Mesenchymal stem cell (in vitro differentiated cells and primary cell): ENCODE measurements around the gene GIGYF1.
A peak's percentile ranks its signal among the peaks of the same experiment; 100 is the strongest.

Experiments
- DNase-seq: peaks from one replicate; pipeline ENCODE4 v3.0.0-alpha.2; 2013
- H2AFZ ChIP-seq: one replicate; pipeline ENCODE4 v1.6.1; 2013; ENCODE audit warnings: low read depth, mild to moderate bottlenecking, control low read depth, inconsistent platforms, low read length, moderate library complexity
- H2AK5ac ChIP-seq: 2 replicates; pipeline ENCODE4 v1.6.1; 2013; ENCODE audit warnings: low read length, moderate library complexity, mild to moderate bottlenecking, inconsistent platforms; ENCODE audit not compliant: severe bottlenecking
- H2BK120ac ChIP-seq: one replicate; pipeline ENCODE4 v1.6.1; 2013; ENCODE audit warnings: low read depth, mild to moderate bottlenecking, inconsistent platforms, low read length, moderate library complexity
- H2BK12ac ChIP-seq, 2 experiments: one replicate each; pipeline ENCODE4 v1.6.1; 2013; ENCODE audit warnings: inconsistent platforms in 2 of 2, low read length in 2 of 2, mild to moderate bottlenecking in 2 of 2, moderate library complexity in 2 of 2, control low read depth in 1 of 2
- H2BK15ac ChIP-seq: one replicate; pipeline ENCODE4 v1.6.1; 2013; ENCODE audit warnings: mild to moderate bottlenecking, low read depth, inconsistent platforms; ENCODE audit not compliant: poor library complexity, severe bottlenecking
- H2BK5ac ChIP-seq: 2 replicates; pipeline ENCODE4 v1.6.1; 2013; ENCODE audit warnings: low read depth, mild to moderate bottlenecking, low read length, control low read depth, inconsistent platforms; ENCODE audit not compliant: poor library complexity, severe bottlenecking
- H3K14ac ChIP-seq, 2 experiments: one replicate each; pipeline ENCODE4 v1.6.1; 2013; ENCODE audit warnings: inconsistent platforms in 2 of 2, low read length in 2 of 2, control low read depth in 1 of 2, mild to moderate bottlenecking in 1 of 2, moderate library complexity in 1 of 2
- H3K18ac ChIP-seq, 2 experiments: one replicate each; pipeline ENCODE4 v1.6.1; 2013; ENCODE audit warnings: inconsistent platforms in 2 of 2, low read length in 2 of 2, control low read depth in 1 of 2, low read depth in 1 of 2, mild to moderate bottlenecking in 1 of 2
- H3K23ac ChIP-seq, 2 experiments: one replicate each; pipeline ENCODE4 v1.6.1; 2013; ENCODE audit warnings: inconsistent platforms in 2 of 2, low read length in 2 of 2, mild to moderate bottlenecking in 2 of 2, moderate library complexity in 2 of 2, control low read depth in 1 of 2
- H3K27ac ChIP-seq: 2 replicates; pipeline ENCODE4 v1.5.1; 2013; ENCODE audit warnings: mild to moderate bottlenecking, moderate library complexity, low read length, control low read depth, inconsistent platforms; ENCODE audit not compliant: poor library complexity, severe bottlenecking
- H3K27me3 ChIP-seq, 2 experiments: 2 replicates each; pipeline versions ENCODE4 v1.6.1 to v1.7.0; 2013; ENCODE audit warnings: low read length in 2 of 2, mild to moderate bottlenecking in 2 of 2, moderate library complexity in 2 of 2, control low read depth in 1 of 2, inconsistent platforms in 1 of 2; ENCODE audit not compliant: control insufficient read depth in 1 of 2, insufficient read depth in 1 of 2
- H3K36me3 ChIP-seq, 2 experiments: 2 replicates each; pipeline versions ENCODE4 v1.6.1 to v1.7.0; 2013; ENCODE audit warnings: low read length in 2 of 2, control low read depth in 1 of 2, inconsistent platforms in 1 of 2, low read depth in 1 of 2, mild to moderate bottlenecking in 1 of 2; ENCODE audit not compliant: insufficient read depth in 2 of 2, control insufficient read depth in 1 of 2
- H3K4ac ChIP-seq, 2 experiments: one replicate each; pipeline ENCODE4 v1.6.1; 2013; ENCODE audit warnings: inconsistent platforms in 2 of 2, low read length in 2 of 2, mild to moderate bottlenecking in 2 of 2, moderate library complexity in 2 of 2, control low read depth in 1 of 2, low read depth in 1 of 2
- H3K4me1 ChIP-seq: 2 replicates; pipeline ENCODE4 v1.6.1; 2013; ENCODE audit warnings: low read depth, low read length, control low read depth; ENCODE audit not compliant: control insufficient read depth, insufficient read depth
- H3K4me2 ChIP-seq: 2 replicates; pipeline ENCODE4 v1.6.1; 2013; ENCODE audit warnings: low read length, mild to moderate bottlenecking, inconsistent platforms; ENCODE audit not compliant: poor library complexity, severe bottlenecking
- H3K4me3 ChIP-seq, 2 experiments: 2 replicates each; pipeline versions ENCODE4 v1.5.1 to v1.7.0; 2013; ENCODE audit warnings: low read length in 2 of 2, mild to moderate bottlenecking in 2 of 2, control low read depth in 1 of 2, low read depth in 1 of 2; ENCODE audit not compliant: insufficient read depth in 1 of 2
- H3K79me1 ChIP-seq: replicated peaks from 2 replicates; pipeline ENCODE4 v1.6.1; 2013; ENCODE audit warnings: mild to moderate bottlenecking, control low read depth, low read length, inconsistent platforms; ENCODE audit not compliant: poor library complexity, severe bottlenecking
- H3K9ac ChIP-seq: 2 replicates; pipeline ENCODE4 v1.7.0; 2013; ENCODE audit warnings: mild to moderate bottlenecking, low read length, moderate library complexity
- H3K9me3 ChIP-seq: 2 replicates; pipeline ENCODE4 v1.7.0; 2013; ENCODE audit warnings: mild to moderate bottlenecking, low read length; ENCODE audit not compliant: control insufficient read depth
- H4K8ac ChIP-seq: one replicate; pipeline ENCODE4 v1.6.1; 2013; ENCODE audit warnings: inconsistent platforms, mild to moderate bottlenecking, low read length, moderate library complexity
- H4K91ac ChIP-seq: one replicate; pipeline ENCODE4 v1.6.1; 2013; ENCODE audit warnings: mild to moderate bottlenecking, low read length, inconsistent platforms
- WGBS: methylation state at CpG from one replicate; pipeline ENCODE4 v1.1.7; 2013; ENCODE audit warnings: mixed read lengths; 5-methylcytosine and 5-hydroxymethylcytosine counted together

Gene GIGYF1

GRCh38 chr7:100679129-100679926 lies 14.7 kb downstream of the GIGYF1 start:
- no peak overlapping the region for H2BK5ac ChIP-seq
- no peak overlapping the region for H2BK12ac ChIP-seq
- no peaks in the 10 kb centered on the region for H3K9me3 ChIP-seq
- no peak overlapping the region for H2BK15ac ChIP-seq
- no peak overlapping the region for H3K4me3 ChIP-seq
- no peak overlapping the region for H3K4ac ChIP-seq
- WGBS, result 88% methylated on average over 10 of the region's 13 CpGs
- peaks cover 27% of the 10 kb centered on the region for H3K4me1 ChIP-seq
- H3K23ac ChIP-seq, result no peak overlapping the region
- no peak for DNase-seq
- no peak overlapping the region for H3K14ac ChIP-seq
- no peaks in the 10 kb centered on the region for H3K27me3 ChIP-seq
- no peak overlapping the region for H3K4me2 ChIP-seq
- no peak overlapping the region for H2AFZ ChIP-seq
- peak overlapping the region; percentile 4 for H4K8ac ChIP-seq
- H3K9ac ChIP-seq, result no peak overlapping the region
- H3K79me1 ChIP-seq, result peaks cover 23% of the 10 kb centered on the region
- H3K27ac ChIP-seq, result no peak overlapping the region
- no peak overlapping the region for H4K91ac ChIP-seq
- no peak overlapping the region for H2AK5ac ChIP-seq
- no peak overlapping the region for H2BK120ac ChIP-seq
- H3K18ac ChIP-seq, result no peak overlapping the region
- peaks cover 73 to 79% of the 10 kb centered on the region in 2 experiments for H3K36me3 ChIP-seq

- no peak overlapping the region for H3K4ac ChIP-seq
- H3K27ac ChIP-seq, result no peak overlapping the region
- peak overlapping the region in 1 of 2 experiments; percentile 55 for H3K14ac ChIP-seq
- H3K27me3 ChIP-seq, result no peaks in the 10 kb centered on the region
- H2BK120ac ChIP-seq, result no peak overlapping the region
- H3K9me3 ChIP-seq, result no peaks in the 10 kb centered on the region
- no peak overlapping the region for H3K4me2 ChIP-seq
- peaks cover 27% of the 10 kb centered on the region for H3K4me1 ChIP-seq
- no peak overlapping the region for H2AK5ac ChIP-seq
- no peak overlapping the region for H2AFZ ChIP-seq
- H4K8ac ChIP-seq, result no peak overlapping the region
- 94% methylated on average over 35 of the region's 35 CpGs for WGBS
- no peak overlapping the region for H3K4me3 ChIP-seq
- DNase-seq, result no peak
- peaks cover 23% of the 10 kb centered on the region for H3K79me1 ChIP-seq
- peaks cover 65 to 70% of the 10 kb centered on the region in 2 experiments for H3K36me3 ChIP-seq
- H2BK12ac ChIP-seq, result no peak overlapping the region
- peak overlapping the region in 1 of 2 experiments; percentile 86 for H3K23ac ChIP-seq
- no peak overlapping the region for H2BK5ac ChIP-seq
- H4K91ac ChIP-seq, result no peak overlapping the region
- no peak overlapping the region for H2BK15ac ChIP-seq
- H3K18ac ChIP-seq, result no peak overlapping the region
- H3K9ac ChIP-seq, result no peak overlapping the region
These were observed 15.6 kb downstream of the GIGYF1 start for GRCh38 chr7:100678291-100678984.

DNA sequence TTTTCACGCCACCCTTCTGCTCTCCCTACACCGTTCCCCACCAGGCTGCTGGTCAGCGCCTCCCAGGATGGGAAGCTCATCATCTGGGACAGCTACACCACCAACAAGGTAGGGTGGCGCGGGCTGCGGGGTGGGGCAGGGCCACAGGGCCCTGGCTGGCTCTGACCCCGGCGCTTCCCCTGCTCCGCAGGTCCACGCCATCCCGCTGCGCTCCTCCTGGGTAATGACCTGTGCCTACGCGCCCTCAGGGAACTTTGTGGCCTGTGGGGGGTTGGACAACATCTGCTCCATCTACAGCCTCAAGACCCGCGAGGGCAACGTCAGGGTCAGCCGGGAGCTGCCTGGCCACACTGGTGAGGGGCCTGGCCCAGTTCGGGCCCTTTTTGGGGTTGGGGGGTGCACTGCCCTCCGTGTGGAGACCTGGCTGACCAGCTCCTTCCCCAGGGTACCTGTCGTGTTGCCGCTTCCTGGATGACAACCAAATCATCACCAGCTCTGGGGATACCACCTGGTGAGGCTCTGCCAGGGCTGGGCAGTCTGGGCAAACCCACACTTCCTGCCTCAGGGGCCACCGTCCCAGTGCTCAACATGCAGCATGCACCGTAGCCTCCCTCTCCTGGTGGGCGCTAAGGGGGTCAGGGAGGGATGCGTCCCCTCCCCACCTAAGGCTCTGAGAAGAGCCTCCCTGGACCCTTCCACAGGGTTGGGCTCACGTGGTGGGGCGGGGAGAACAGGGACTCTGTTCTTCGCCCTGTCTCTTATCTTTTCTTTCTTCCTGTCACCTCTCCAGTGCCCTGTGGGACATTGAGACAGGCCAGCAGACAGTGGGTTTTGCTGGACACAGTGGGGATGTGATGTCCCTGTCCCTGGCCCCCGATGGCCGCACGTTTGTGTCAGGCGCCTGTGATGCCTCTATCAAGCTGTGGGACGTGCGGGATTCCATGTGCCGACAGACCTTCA lies 16.5 kb downstream of the GIGYF1 start:
- H3K18ac ChIP-seq, result no peak overlapping the region

More for the DNA sequence above, 16.5 kb downstream of the GIGYF1 start:
- Histone ChIP-seq H3K9me3 (no peaks in the 10 kb centered on the region), H2BK5ac (no peak overlapping the region), H2AK5ac (no peak overlapping the region), H3K4me1 (peaks cover 25% of the 10 kb centered on the region), H3K23ac (peak overlapping the region in 1 of 2 experiments; percentile 46), H4K8ac (no peak overlapping the region), H2AFZ (no peak overlapping the region), H3K27me3 (no peaks in the 10 kb centered on the region), H3K4me3 (no peak overlapping the region), H3K9ac (no peak overlapping the region), H2BK120ac (no peak overlapping the region), H2BK15ac (no peak overlapping the region), H3K79me1 (peaks cover 23% of the 10 kb centered on the region), H3K14ac (no peak overlapping the region), H3K36me3 (peaks cover 56 to 62% of the 10 kb centered on the region in 2 experiments), H4K91ac (no peak overlapping the region), H3K27ac (no peak overlapping the region), H3K4me2 (no peak overlapping the region), H2BK12ac (no peak overlapping the region), H3K4ac (no peak overlapping the region)
- DNase-seq, result no peak
- 93% methylated on average over 33 of the region's 36 CpGs for whole genome bisulfite sequencing
